Ishikawa (cell line): ENCODE results near the gene TMEM117.

ENCODE experiments used
- EP300 ChIP-seq: IDR thresholded peaks from 2 replicates; pipeline ENCODE4 v1.6.1; 2012; ENCODE audit warnings: borderline replicate concordance
- YY1 ChIP-seq: IDR thresholded peaks from 2 replicates; pipeline ENCODE4 v1.6.1; 2012; ENCODE audit warnings: low read depth

GRCh38 chr12:44025499-44025898 is 189.6 kb downstream of the TMEM117 start:
- TF ChIP-seq EP300 (no peak), YY1 (no peak)
